NCI-H2081 (cell line): ENCODE results near the gene SNCG.
"Not testable (repeated sequence)": the region's sequence is repeated elsewhere in the genome, so short reads cannot be mapped to it uniquely, and the experiment has no call there.

Experiments
- DNase-seq, 2 experiments: peaks; one replicate each; lab custom pipeline; 2025; lab: John Stamatoyannopoulos, UW

Gene SNCG

DNA sequence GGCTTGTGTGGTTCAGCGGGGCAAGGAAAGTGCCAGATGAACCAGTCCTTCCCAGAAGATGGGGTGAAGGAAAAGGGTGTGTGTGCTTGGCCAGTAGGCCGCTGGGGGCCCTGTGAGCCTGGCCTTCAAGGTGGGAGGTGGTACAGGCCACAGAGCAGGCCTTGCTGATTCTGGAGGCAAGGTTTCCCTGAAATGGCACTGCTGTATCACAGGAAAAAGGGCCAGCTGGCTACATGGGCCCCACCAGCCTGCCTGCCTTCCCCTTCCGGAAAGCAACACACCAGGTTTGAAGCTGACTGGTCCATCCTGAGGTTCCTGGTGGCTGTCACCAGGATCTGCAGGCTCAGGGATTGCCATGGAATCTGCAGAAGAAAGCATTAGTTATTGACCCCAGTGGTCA, 13.5 kb upstream of the SNCG start:
- no peak for DNase-seq

DNA sequence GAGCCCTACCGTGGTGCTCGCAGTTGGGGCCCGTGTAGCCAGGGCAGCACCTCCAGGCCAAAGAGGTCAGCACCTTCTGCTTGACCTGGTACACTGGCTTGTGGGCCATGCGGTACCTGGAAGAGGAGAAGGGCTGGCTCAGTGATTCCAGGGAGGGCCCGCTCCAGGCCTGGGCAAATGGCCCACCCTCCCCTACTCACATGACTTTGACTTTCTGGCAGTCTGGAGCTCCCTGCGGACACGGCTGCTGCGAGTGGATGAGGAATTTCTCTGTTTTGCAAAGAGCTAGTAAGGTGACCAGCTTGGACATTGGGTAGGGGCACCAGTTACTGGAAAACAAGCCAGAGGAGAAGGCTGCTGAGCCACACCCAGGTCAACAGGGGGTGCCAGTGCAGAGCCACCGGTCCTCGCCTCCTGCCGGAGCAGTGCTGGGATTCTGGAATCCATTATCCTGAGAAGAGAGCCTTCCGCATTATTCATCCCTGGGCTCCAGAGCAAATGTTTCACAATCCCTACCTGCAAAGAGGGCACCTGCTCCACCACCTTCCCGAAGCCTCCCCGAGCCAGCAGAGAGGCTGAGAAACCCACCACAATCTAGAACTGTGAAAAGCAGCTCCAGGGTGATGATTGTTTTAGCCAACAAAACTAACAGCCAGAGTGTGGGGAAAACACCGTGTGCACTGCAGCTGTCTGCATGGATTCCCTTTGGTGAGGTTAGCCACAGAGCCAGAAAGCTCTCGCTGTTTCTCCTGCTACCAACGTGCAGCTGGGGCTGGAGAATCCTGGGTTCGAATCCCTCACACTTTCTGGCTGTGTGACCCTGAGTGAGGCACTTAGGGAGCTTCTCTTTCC, 12.8 kb upstream of the SNCG start:
- DNase-seq = no peak

DNA sequence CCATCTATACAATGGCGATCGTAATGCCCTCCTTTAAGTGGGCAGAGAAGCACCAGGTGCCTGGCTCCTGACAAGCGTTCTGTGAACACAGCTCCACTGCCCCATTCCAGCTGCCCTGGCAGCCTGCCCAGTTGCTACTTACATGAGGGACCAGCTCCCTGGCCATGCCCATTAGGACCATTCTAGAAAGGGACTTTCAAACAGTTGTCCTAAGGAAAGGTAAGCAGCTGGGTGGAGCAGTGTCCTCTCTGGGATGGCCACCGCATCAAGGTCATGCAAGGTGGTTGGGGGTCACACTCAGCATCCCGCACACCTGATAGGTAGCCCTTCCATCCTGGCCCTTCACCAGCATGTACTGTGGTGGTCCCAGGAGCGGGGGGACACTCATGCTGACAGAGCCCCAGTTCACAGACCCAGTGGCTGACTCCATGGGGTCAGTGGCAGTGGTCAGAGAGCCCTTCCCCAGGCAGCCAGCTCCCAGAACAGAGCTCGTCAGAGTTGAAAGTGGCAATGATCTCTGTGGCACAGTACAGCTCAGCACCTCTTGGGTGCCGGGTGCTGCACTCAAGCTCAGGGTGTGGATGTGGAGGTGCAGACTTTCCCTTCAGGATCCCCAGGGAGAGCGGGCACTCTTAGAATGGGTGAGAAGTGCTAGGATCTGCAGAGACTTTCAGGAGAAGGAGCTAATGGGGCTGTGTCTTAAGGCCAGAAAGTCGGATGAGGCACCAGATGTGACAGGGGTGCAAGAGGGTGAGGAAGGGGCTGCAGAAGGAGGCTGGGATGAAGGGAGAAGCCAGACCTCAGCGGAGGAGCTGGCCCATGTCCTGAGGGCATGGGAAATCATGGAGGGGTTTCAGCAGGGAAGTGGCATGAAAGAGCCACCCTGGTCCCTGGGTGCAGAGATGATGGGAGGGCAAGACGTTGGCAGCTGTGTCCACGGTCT, 11.9 kb upstream of the SNCG start:
- peak in 1 of 2 experiments; percentile 35 for DNase-seq

DNA sequence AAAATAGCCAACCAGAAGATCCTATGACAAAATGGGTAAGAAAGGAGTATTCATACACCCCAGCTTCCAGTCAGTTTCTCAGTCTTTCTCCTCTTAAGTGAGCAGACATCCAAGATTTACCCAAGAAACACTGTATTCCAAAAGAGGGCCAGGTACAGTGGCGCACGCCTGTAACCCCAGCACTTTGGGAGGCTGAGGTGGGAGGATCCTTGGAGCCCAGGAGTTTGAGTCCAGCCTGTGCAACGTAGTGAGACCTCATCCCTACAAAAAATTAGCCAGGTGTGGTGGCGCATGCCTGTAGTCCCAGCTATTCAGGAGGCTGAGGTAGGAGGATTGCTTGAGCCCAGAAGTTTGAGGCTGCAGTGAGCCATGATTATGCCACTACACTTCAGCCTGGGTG, 10.6 kb upstream of the SNCG start:
- not testable (repeated sequence) for DNase-seq

DNA sequence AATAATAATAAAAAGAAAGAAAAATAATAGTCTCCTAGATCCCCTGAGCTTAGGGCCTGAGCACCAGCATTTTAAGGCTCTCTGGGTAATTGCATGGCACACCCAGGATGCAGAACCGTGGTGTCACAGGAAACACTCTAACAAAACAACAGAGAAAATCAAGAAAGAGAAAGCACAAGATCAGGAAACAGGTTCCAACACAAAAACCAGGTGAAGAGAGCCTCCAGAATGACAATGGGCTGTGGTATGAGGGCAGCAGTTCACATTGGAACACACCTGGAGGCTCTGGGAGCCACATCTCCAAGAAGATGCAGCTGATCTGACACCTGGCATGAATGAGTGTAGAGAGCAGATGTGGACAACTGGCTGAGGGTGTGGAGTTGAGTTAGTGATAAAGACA, 8.1 kb upstream of the SNCG start:
- DNase-seq = no peak

DNA sequence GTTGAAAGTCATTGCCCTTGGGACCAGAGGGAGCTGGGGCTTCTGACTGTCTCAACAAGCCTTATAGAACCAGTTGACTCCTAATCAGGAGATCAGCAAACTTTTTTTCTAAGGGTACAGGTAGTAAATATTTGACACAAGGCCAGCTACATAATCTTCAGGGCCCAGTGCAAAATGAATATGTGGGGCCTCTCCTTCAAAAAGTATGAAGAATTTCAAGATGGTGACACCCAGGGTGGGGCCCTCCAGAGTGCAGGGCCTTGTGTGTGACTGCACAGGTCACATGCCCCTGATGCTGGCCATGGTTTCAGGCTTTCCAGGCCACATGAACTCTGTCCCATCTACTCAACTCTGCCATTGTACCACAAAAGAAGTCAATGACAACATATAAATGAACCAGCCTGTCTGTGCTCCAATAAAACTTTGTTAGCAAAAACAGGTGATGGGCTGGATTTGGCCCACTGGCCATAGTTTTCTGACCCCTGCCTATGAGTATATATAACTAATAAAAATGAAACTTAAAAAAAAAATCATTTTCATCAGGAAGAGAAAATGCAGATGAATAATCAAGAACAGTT, 7.1 kb upstream of the SNCG start:
- DNase-seq = no peak

DNA sequence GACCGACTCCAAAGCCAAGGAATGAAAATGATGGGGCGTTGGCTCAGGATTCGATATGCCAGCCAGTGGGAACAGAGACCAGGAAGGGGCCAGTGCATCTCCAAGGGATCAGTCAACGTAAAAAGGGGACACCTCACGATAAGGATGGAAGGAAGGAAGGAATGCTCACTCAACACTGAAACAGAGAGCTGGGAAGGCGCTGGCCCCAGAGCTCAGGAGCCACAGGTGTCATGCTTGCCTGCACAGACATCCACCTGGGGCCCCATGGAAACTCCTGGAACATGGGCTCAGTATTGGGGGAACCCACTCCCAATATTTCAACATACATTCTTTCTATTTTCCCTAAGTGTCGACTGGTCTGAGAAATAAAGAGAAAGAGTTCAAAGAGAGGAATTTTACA, 6.3 kb upstream of the SNCG start:
- DNase-seq = no peak

DNA sequence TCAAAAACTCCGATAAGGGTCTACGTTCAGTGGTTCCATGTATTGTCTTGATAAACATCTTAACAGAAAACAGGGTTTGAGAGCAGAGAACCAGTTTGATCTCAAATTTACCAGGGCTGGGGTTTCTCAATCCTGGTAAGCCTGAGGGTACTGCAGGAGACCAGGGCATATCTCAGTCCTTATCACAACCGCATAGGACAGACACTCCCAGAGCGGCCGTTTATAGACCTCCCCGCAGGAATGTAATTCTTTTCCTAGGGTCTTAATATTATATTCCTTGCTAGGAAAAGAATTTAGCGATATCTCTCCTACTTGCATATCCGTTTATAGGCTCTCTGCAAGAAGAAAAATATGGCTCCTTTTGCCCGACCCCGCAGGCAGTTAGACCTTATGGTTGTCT, 5.7 kb upstream of the SNCG start:
- DNase-seq = not testable (repeated sequence)

DNA sequence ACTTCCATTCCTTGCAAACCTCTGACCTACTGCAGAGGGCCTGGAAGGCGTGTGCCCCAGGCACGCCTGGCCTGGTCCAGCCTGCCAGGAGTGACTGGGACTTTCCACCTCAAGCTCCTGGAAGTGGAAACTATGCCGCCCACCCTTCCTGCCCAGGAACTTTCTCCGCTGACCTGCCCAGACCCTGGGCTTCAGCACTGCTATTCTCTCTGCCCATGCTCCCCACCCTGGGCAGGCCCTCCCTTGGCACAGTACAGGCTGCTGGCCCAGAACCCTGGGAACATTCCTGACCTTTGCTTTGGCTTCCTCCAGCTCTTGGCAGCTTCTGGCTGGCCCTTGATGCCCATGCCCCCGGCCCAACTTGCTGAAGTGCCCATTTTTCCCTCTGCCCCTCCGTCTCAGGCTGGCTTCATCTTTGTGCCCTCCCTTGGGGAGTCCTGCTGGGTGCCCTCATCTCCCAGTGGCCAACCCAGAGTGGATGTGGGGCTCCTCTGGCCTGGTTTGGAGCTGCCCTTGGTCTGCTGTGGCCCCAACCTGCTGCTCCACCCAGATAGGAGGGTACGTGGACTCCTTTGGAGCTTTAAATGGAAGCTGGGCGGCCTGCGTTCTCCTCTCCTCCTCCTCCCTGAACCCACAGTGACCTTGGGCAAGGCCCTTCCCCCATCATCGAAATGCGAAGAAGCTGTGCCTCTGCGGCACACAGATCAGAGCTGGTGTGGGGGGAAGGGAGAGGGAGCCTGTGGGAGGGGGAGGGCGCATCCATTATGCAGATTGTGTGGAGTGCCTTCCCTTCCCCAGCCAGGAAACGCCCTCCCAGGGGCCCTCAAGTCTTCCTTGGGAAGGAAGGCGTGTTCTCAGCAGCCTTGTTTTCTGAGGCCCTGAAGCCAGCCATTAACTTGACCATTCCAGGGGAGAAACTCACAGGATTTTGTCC, 4.4 kb upstream of the SNCG start:
- no peak for DNase-seq

DNA sequence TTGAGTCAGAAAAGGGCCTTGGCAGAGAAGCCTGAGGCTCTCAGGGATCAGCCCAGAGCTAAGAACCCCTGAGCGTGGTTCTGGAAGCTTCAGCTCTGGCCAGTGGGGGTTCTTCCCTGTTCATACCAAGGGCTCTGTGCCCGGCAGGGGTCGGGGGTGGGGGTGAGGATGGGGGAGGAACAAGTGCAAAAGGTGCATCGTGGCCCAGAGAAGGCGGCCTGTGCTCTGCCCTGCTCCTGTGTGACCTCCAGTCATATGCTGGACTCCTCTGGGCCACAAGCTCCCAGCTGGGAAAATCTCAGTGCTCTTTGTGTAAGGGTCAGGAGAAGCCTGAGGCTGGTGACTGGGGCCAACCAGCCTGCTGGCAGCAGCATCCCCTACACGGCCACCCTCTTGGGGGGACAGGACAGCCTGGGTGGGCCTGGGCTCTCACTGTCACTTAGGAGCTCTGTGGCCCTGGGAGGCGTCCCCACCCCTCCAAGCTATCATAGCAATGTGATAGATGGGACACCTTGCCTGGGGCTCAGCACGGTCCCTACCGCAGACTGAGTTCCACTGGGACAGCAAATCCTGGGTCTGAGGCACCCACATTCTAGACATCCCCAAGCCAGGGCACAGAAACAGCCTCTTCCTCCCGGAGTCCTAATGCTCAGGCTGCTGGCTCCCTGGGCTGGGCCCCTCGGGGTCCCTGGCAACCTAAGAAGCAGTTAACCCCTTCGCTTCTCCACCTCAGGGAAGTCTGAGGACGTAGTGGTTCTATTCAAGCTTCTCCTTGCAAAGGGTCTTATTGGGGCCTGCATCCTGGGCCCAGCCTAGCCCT, 3.5 kb upstream of the SNCG start:
- no peak for DNase-seq

DNA sequence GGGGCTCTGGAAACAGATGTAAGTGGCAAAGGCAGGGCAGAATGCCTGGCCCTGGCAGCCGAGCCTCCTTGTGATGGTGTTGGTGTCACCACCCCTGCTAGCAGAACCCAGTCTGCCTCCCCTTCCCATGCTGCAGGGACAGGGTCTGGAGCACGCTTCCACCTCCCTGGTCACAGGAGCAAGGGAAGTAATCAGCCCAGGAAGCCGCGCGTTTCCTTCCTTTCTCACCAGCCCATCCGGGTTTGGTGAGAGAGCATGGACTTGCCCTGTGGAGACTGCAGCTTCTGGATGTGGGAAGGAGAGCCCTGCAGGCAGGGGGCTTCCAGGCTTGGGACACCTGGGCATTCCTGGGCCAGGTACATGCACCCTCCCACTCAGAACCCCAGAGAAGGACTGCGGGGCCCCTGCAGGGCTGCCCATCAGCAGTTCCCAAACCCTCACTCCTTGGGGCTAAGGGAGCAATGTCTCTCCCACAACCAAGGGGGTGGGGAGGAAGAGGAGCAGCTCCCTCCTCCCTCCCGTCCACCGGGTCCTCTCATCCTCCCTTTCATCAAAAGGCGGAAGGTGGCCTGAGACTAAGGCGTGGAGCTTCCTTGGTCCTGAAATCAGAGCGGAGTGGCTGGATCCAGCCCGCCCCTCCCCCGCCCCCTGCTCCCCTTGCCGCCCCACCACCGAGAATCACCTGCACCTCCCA, 2.8 kb upstream of the SNCG start:
- DNase-seq = no peak

DNA sequence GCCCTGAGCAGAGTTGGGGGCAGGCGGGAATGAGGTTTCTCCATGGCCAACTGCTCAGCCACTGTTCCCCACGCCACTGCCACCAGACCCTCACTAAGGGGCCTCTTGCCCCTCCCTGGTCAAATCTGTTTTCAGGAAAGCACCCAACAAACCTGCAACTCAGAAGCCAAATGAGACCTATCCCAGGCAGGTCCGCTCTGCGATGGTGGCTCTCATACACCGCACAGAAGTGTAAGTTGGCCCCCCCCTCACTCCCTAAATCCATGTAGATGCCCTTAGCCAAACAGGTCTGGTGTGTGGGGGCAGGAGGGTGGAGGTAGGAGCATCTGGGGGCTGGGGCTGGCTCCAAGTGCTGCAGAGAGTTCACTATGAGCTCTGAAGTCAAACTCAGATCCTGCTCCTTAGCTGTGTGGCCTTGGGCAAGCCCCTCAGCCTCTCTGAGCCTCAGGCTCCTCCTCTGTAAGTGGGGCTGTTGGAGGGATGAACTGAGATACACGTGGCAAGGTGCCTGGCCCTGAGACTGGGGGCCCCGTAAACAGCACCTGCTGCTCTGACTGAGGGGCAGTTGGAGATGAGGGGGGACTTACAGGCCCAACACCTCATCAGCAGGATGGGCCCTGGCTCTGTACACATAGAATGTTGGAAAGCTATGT, 2.1 kb upstream of the SNCG start:
- no peak for DNase-seq

DNA sequence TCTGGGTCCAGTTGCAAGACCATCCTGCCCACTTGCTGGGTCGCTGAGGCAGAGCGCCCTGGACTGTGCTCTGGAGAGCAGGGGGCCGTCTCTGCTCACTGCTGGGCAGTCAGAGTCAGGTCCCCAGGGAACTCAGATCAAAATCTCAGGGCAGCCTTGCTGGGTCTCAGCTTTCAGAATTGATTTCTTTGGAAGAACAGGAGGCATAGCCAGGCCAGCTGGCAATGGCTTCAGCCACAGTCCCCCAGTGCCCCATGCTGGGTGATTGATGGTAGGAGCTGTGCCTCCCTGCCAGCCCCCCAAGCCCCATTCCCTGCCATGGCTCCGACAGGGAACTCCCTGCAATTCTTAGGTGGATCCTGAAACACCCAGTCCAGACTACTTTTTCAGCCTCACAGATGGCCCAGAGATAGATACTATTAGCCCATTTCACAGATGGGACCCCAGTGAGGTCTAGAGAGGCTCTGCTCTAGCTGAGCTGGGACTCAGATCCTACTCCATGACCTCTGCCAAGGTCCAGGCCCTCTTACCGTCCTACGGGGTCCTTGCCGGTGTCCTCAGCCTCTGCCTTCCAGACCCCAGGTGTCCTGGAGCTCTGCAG, 1.5 kb upstream of the SNCG start:
- no peak for DNase-seq

DNA sequence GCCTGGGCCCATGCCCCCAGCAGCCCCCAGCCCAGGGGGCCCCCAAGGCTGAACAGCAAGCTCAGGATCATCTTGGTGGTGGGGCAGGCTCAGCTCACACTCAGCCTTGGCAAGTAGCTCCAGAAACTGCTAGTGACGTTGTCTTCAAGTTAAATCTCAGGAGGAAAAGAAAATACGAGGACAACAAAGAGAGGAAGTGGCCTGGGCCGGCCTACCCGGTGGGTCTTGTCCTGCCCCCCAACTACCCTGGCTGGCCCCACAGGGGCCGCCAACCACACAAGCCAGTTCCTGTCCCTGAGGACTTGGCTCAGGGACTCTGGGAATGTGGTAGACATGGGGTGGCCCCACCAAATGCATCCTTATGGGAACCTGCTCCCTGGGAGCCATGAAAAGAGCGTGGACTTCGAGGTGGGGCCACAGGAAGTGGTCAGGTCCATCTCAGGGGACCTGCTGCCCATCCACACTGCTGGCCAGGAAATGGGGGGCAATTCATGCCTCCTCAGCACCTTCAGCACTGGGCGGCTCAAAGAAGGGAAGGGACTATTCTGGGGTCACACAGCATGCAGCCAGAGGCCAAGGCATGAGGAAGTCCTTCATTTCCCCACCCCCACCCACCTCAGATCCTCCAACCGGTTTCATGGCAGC, 806 bp upstream of the SNCG start, which contains the start of gene MMRN2:
TSS of gene MMRN2 (minus strand) at position 145 of the 645 bp plus-strand sequence. CDS start at position 71, 74 bp downstream.
- no peak for DNase-seq

DNA sequence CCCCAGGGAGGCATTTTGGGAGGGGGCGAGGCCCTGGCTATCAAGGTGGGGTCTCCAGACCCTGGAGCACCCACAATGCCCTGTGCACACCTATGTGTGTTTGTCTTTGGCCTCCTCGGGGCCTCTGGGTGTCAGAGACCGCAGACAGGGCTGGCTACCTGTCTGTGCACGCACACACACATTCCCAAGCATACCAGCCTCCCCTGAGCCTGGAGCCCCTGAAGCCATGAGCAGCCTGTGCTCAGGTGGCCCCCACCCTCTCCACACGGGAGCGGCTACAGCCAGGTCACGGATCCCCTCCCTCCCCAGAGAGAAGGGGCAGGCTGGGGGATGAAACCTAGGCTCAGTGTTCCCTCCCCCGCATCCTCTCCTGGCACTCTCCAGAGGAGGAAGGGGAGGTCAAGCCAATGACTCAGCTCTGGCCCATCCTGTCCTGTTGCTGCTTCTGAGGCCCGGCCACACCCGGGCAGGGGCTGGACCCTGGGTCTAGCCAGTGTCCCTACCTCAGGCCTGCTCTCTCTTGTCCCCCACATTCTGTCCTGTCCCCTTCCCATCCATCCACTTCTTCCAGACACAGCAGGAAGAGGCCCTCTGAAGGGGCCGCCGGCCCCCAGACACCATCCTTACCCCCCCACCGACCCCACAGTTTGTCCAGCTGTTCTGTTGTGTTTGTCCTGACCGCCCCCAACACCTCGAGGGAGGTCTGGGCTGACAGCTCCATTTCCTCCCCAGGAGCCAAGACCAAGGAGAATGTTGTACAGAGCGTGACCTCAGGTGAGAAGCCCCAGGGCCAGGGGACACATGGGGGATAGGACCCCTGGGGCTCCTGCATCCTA, 720 bp downstream of the SNCG start:
- DNase-seq = no peak

DNA sequence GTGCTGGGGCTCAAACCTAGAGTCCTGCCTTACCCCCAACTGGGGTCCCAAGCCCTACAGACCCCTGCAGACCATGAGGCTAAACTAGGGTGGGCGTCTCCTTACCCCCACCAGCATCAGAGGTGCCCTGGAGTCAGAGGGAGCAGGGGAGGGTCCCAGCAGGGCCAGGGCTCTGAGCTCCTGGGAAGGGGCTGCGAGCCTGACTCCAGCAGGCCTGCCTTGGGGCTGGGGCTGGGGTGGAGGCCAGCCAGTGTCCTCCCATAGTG, 1.3 kb downstream of the SNCG start:
- no peak for DNase-seq

DNA sequence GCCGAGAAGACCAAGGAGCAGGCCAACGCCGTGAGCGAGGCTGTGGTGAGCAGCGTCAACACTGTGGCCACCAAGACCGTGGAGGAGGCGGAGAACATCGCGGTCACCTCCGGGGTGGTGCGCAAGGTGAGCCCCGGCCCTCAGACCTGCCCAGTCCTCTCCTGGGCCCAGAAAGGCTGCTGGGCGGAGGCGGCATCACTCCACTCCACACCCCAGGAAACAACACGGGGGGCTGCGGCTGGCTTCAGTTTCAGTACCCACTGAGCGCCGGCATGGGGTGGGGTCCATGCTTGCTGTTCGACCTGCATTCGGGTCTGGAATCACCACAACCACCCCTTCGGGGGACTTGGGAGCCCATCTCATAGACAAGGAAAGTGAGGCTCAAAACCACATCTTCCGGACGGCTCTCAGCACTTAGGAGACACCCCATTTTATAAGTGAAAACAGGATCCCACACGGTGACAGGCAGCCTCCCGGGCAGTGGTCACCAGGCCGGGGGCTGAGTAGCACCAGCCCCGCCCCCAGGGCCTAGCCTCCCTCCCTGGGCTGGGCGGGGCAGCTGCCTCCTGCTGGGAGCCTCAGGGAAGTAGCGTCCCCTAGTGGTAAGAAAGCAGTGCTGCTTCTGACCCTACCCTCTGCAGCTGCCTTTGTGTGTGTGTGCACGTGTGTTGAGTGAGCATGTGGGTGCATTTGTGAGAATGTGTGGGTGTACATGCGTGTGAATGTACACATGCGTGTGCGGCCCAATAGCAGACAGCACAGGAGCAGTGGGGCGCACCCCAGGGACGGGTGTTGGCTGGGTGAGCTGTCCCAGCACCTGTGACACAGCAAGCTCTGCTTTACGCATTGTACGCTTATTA, 1.8 kb downstream of the SNCG start:
- no peak for DNase-seq
